Mesenteric fat pad (tissue), 1 donor: ENCODE results near the gene GNAQ. TPM values are rescaled to one million over a fixed set of nuclear protein-coding genes. Genes with fewer than 3 reads are reported as not detected.
"Not testable (repeated sequence)": the region's sequence is repeated elsewhere in the genome, so short reads cannot be mapped to it uniquely, and the experiment has no call there.

Experiments
- DNase-seq: peaks from one replicate; pipeline ENCODE4 v3.0.0-alpha.2; 2020; ENCODE audit warnings: low spot score
- total RNA-seq: library from RNA; stranded (reverse); fragmentation: NEBNext Ultra II Directional; extraction: Animal tissue kit (Norgen Biotek cat#: 25700); gene quantifications from one replicate; pipeline ENCODE4 v1.2.1, GENCODE V29; 2021
- donor health status: DM: yes; HTN: yes; CAD: no.

GNAQ gene
- total RNA-seq, 1 donor from 2014 or later: 115 TPM

DNA sequence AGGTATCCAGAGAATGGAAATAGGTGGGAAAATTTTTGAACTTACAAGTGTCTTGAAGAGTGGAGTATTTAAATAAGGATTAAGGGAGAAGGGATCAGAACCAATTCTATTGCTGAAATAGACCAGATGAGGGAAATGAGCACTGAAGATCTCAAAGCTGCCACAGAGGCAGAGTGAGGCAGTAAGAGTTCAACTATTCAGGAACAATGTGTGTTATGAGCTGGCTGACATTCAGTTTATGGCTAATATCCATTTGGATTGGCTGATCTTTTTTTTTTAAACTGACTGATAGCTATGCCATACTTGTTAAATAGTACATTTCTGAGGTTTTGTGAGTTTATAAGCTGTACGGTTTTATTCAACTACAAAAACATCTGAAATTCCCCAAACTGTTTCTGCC lies 288.2 kb downstream of the GNAQ start:
- no peak for DNase-seq

DNA sequence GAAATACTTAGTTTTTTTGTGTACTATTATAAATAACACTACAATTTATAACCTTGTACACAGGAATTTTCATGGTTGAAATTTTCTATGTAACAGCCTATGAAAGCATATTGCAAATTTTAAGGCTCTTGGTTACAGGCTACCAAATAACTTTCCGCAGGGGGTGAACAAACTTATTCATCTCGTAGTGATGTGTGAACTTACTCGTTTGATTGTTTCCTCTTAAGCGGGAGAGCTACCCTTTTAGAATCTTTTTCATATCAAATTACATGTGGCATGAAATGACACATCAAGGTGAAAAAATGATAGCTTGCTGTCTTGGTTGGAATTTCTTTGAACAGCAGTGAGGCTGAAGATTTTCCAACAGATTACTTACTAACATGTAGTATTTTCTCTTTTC lies 292.7 kb downstream of the GNAQ start:
- no peak for DNase-seq

GRCh38 chr9:77735494-77735893 lies 296.1 kb downstream of the GNAQ start:
- DNase-seq: no peak

- no peak for DNase-seq
Measured at GRCh38 chr9:77731930-77732329, 299.7 kb downstream of the GNAQ start.

DNA sequence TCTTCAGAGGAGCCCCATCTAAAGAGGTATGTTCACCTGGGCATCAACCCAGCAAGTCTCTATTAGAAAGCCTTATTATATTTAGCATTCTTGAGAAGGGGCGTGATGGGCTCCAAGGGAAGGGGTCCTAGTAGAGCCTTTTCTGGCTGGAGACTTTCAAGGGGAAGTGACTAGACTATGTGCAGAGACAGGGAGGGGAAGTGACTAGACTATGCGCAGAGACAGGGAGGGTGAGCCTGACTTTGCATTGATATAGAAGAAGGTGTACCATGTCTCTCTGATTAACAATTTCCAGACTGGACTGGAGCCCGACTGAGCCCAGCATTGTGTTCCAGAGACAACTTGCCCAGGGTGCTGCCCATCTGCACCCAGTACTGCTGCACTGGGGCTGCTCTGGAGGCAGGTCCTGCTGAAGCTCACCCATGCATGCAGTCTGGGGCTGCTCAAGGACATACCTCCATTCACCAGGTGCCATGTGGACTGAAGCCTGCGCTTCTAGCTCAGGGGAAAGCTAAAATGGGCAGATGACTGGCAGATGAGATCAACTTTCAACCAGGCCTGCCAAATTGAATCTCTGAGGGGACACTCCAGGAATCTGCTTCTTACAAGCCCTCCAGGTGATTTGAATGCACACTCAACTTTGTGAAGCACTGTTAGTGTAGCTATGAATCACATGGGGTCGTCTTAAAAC lies 300.5 kb downstream of the GNAQ start:
- no peak for DNase-seq

GRCh38 chr9:77729177-77729576 lies 302.4 kb downstream of the GNAQ start:
- DNase-seq: no peak

DNA sequence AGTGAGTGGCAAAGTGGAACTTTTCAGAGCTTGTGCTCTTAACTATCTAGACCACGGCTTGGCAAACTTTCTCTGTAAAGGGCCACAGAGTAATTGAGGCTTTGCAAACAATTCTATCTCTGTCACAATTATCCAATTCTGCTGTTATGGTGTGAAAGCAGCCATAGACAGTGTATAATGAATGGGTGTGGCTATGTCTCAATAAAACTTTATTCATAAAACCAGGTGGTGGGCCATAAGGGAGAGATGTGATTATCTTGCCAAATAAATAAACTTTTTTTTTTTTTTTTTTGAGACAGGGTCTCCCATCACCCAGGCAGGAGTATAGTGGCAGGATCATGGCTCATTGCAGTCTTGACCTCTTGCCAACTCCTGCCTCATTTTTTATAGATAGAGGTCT lies 304.8 kb downstream of the GNAQ start:
- DNase-seq: no peak

DNA sequence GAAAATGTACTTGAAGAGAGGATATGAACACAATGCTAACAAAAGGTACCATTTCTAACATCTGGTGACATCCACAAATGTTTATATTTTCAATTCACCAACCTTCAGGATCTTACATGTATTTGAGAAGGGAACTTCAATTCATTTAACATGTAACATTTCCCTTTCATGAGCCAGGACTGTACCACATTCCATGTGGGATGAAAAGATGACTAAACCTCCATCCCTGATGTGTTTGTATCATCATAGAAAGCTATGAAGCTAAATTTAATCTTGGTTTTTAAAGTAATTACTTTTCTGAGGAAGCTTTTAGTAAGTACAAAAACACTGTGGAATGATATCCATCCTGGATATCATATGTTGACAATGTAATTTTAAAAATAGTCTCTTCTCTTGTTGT lies 305.3 kb downstream of the GNAQ start:
- DNase-seq: no peak

GRCh38 chr9:77725820-77726219 lies 305.8 kb downstream of the GNAQ start:
- DNase-seq: no peak

DNA sequence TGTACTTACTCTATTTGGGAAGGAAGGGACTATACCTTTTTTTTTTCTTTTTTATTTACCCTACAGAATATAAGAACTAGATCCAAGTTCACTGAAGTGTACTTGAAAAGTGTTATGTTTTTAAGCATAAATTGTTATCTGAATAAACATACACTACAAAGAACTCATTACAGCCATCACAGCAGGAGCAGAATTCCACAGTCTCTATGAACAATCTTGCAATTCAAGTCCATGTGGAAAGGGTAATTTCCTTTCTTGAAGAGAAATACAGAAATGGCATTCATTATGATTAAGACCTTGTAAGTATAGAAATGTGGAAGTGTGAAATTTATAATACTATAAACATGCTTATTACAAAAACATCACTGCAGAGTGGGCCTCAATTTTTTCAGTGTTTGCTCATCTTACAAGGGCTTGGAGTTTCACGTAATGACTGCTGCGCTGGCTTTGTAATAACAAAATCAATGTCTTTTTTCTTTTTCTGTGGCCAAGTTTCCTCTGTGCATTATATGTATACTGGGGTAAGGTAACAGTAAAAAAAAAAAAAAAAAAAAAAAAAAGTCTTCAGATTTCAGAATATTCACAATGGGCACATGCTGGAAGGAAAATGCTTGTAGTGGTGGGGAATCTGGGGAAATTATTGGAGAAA lies 306.4 kb downstream of the GNAQ start:
- no peak for DNase-seq

DNA sequence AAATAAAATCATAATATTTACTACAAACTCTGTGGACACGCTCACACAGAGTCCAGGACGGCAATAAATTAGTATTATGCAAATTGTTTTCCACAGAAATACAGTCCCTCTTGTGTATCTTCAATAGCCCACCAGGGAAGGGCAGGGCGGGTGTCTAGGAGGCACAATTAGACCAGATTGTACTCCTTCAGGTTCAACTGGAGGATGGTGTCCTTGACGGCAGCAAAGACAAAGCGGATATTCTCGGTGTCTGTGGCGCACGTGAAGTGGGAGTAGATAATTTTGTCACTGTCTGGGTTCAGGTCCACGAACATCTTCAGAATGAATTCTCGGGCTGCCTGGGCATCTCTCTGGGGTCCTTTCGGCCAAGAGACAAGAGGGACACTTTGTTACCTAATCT lies 310.5 kb downstream of the GNAQ start:
- DNase-seq: not testable (repeated sequence)

GRCh38 chr9:77719321-77719720 lies 312.3 kb downstream of the GNAQ start:
- DNase-seq: no peak

GRCh38 chr9:77718298-77718640 lies 313.3 kb downstream of the GNAQ start:
- not testable (repeated sequence) for DNase-seq

GRCh38 chr9:77717608-77718297 lies 313.9 kb downstream of the GNAQ start:
- DNase-seq: not testable (repeated sequence)

DNA sequence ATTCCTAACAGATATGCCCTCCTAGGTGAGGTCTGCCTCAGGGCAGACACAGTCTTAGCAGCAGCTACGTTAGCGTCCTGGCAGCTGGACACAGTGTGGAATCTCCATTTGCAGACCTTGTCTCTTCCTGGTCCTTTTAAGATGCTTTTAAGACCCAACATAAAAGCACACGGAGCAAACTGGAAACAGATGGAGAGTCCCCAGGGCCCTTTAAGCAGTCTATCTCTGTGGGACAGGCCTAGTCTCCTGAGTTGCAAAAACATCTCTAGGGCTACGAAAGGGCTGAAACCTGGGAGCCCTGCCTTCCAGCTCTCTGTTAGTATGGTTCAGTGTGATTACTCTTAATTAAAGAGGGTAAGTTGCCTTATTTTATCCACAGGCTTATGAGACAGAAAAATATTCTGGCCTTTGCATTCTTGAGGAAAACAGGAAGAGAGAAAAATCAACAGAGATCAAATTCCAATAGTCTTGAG lies 317.5 kb downstream of the GNAQ start:
- DNase-seq: no peak

DNA sequence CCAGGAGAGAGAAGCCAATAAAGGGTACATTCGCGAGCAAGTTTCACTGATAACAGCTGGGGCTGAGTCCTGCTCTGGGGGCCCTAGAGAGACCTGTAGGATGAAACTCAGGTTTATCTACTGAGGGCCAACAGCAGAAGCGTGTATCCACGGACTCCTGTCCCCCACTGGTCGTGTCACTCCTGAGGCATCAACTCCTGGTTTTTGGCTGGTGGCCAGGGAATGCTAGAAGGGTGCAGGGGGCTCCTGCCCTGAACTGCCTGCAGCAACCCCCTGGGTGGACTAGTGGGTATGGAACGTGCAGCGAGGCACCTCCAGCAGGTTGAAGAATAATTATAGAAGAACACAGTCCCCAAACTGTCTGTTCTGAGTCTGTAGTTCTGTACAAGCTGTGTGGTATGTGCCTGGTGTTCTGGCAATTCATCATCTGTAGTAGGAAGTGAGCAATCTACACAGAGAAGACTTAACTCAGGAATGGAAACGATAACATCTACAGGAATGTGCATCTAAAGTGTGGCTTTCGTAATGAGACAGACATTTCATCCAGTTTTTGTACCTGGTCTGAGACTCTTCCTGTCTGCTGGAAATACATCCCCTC lies 319.0 kb downstream of the GNAQ start:
- no peak for DNase-seq

DNA sequence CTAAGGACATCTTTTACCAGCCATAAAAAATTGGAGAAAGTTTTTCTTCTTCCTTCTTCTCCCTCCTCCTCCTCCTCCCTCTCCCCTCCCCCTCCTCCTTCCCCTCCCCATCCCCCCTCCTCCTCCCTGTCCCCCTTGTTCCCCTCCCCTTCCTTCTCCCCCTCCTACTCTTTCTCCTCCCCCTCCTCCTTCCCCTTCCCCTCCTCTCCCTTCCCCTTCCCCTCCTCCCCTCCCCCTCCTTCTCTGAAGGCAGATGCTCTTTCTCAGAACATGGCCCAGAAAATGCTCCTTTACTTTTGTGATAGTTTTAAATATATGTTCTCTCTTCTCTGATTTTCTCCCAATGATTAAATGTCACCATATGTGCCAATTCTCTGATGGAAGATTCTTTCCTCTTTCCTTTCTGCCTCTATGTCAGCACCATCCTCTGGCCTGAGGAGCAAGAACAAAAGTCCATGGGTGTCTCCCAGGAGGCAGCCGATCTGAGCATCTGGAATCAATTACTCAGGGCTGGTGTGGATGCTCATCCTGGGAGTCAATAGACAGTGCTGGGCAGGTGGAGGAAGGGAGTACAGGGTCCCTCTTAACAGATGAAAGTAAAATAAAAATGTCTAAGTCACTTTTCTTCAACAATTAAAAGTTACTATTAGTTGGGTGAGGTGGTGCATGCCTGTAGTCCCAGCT lies 320.5 kb downstream of the GNAQ start:
- no peak for DNase-seq

DNA sequence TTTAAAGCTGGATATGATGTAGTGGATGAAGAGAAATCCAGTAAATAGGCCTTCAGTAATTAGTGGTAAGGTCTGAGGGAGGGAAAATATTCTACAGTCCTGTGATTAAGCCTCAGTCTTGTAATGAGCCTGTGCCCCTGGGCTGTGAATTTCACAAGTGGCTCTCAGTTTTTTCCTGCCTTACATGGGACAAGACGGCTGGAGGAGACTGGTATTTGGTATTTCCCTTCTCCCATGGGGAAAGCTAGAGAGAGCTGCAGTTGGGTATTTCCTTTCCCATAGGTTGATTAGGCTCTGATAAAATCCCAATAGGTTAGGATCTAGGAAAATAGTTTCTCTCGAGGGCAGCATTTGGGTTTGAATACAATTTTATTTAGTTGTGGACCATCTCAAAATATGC lies 321.3 kb downstream of the GNAQ start:
- no peak for DNase-seq

GRCh38 chr9:77708064-77708815 lies 323.4 kb downstream of the GNAQ start:
- DNase-seq: no peak

DNA sequence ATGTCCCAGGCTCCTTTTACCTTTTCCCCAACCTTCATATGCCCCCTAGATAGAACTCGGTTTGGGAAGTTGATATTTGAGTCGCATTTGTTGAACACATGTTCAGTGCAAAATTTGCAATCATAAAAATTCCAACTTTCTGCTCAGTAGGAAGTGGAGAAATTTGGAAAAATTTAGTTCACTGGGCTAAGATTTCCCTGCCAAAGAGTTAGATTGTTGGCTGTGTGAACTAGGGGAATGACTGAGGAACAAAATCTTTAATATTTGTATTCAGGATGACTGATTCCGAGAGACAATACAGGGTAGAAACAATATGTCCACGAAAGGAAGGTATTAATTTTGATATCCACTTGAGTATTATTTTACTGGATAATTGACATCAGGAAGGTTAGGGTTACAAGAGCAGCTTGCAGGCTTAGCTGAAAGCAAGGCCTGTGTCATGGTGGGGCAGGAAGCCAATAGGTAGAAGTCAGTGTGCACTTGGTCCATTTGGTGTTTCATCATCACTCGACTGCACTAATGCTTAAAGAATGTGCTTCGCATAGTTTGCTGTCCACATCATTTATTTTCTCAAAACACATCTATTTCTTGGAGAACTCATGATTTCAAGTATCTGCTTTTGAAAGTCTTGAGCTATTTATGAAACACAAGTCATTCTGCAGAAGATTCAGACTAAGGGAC lies 324.1 kb downstream of the GNAQ start:
- DNase-seq: no peak
